Ovary (tissue), 9 donors: ENCODE measurements around the gene CDC20. TPM values are rescaled to one million over a fixed set of nuclear protein-coding genes. Genes with fewer than 3 reads are reported as not detected.

Experiments
- DNase-seq, 5 donors: peaks; one replicate each; pipeline ENCODE4 v3.0.0-alpha.2; 2019 to 2020
- H3K27ac ChIP-seq, 2 donors: fragments of 200-600 bp; one replicate each; pipeline versions ENCODE4 v1.5.1 to v1.8.0; 2019 to 2022
- H3K27me3 ChIP-seq: fragments of 200-600 bp; one replicate; pipeline ENCODE4 v1.8.0; 2022
- H3K36me3 ChIP-seq: fragments of 200-600 bp; sonication (generic); one replicate; pipeline ENCODE4 v1.5.1; 2019
- H3K4me1 ChIP-seq: one replicate; pipeline ENCODE4 v1.8.1; 2013; ENCODE audit warnings: mild to moderate bottlenecking, moderate library complexity; ENCODE audit not compliant: insufficient read depth
- H3K4me3 ChIP-seq: fragments of 200-600 bp; sonication (generic); one replicate; pipeline ENCODE4 v1.5.1; 2017
- H3K9me3 ChIP-seq, 2 donors: fragments of 200-600 bp in 1 of 2; sonication (generic) in 1 of 2; one replicate each; pipeline versions ENCODE4 v1.5.1 to v1.8.1; 2013 to 2019; ENCODE audit warnings: mild to moderate bottlenecking in 1 of 2, moderate library complexity in 1 of 2
- EP300 ChIP-seq: sonication (generic); formaldehyde crosslinking; IDR thresholded peaks from one replicate; pipeline ENCODE4 v1.6.1; 2017; ENCODE audit warnings: antibody characterized with exemption
- POLR2A ChIP-seq: fragments of 450-650 bp; IDR thresholded peaks from one replicate; pipeline ENCODE4 v1.6.1; 2017; ENCODE audit warnings: antibody characterized with exemption, mild to moderate bottlenecking, moderate library complexity
- WGBS, 3 donors: extraction: QIAGEN DNeasy Blood & Tissue Kit in 1 of 3; methylation state at CpG; one replicate each; pipeline versions ENCODE4 v1.1.5 to v1.1.7; 2013 to 2017; 5-methylcytosine and 5-hydroxymethylcytosine counted together
- intact Hi-C, 4 donors: fragments of 100-400 bp; cut with DNase I; formaldehyde crosslinking; loops; one replicate each; pipeline versions ENCODE4 v1.11.0 to v1.15.1; 2022 to 2023
- polyA plus RNA-seq, 2 donors: library from polyadenylated mRNA; stranded (reverse); fragments of 200-250 nt in 1 of 2; fragments of 350-450 nt in 1 of 2; fragmentation: Illumina TruSeq in 1 of 2; extraction: RNeasy Lipid Tissue Mini Kit (QIAGEN cat#74804) in 1 of 2; gene quantifications; one replicate each; pipeline ENCODE4 v1.2.3, GENCODE V29; 2013 to 2014
- total RNA-seq, 7 donors: library from RNA; depleted of rRNA in 2 of 7; stranded (reverse); fragments of >200 nt in 2 of 7; fragmentation: NEBNext Ultra II Directional in 3 of 7; extraction: Animal tissue kit (Norgen Biotek cat#: 25700) in 3 of 7; gene quantifications; one replicate each; pipeline versions ENCODE4 v1.1.0 to v1.2.4, GENCODE V29; 2016 to 2023
- TF ChIP-seq, protein P1 (sequence below), 3 donors: fragments of 450-650 bp in 2 of 3; fragments of 200-600 bp in 1 of 3; IDR thresholded peaks; one replicate each; pipeline versions ENCODE4 v1.5.1 to v1.8.0; 2016 to 2022; ENCODE audit warnings: antibody characterized with exemption in 3 of 3, mild to moderate bottlenecking in 1 of 3
- donor health status: DM: no; HTN: no; CAD: no; lungs with moderate emphysema.
- donor health status: DM: no; HTN: no; CAD: no.
- donor health status: Bipolar disorder and iron deficiency.
- donor health status: DM: yes; HTN: yes; CAD: no.
- donor health status: DM: no; HTN: no; CAD: no.
- donor health status: DM: yes; HTN: yes; CAD: no.

CDC20 gene
- total and polyA plus RNA-seq, 9 donors, result 0.50 to 2.9 (median 1.4) TPM; not detected in 1

DNA sequence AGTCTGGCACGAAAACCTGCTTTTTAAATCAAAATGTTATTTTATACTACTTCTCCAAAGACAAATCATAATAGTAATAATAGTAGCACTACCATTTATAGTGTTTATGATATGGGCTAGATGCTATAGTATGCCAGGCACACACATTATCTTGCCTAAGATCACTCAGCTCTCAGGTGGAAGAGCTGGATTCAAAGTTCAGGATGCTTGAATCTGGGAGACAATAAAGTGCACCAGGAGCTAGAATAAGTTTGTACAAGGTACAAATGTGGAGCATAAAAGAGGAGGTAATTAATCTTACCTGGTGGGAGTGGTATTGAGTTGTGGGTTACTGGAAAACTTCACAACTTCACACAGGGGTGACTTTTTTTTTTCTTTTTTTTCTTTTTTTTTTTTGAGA, 19.1 kb downstream of the CDC20 start:
- intact Hi-C loops, result no loop called here
- no peak for DNase-seq
- H3K4me3 ChIP-seq, result no peak overlapping the region
- no peak overlapping the region for H3K27ac ChIP-seq
- TF ChIP-seq POLR2A, result no peak
- TF ChIP-seq EP300, result no peak
- TF ChIP-seq, protein P1, sequence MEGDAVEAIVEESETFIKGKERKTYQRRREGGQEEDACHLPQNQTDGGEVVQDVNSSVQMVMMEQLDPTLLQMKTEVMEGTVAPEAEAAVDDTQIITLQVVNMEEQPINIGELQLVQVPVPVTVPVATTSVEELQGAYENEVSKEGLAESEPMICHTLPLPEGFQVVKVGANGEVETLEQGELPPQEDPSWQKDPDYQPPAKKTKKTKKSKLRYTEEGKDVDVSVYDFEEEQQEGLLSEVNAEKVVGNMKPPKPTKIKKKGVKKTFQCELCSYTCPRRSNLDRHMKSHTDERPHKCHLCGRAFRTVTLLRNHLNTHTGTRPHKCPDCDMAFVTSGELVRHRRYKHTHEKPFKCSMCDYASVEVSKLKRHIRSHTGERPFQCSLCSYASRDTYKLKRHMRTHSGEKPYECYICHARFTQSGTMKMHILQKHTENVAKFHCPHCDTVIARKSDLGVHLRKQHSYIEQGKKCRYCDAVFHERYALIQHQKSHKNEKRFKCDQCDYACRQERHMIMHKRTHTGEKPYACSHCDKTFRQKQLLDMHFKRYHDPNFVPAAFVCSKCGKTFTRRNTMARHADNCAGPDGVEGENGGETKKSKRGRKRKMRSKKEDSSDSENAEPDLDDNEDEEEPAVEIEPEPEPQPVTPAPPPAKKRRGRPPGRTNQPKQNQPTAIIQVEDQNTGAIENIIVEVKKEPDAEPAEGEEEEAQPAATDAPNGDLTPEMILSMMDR (IDR thresholded peaks at IDR 0.05), result no peak
- H3K36me3 ChIP-seq, result no peaks in the 10 kb centered on the region
- H3K4me1 ChIP-seq, result peaks cover 2% of the 10 kb centered on the region
- no peaks in the 10 kb centered on the region for H3K27me3 ChIP-seq
- no peaks in the 10 kb centered on the region for H3K9me3 ChIP-seq
- 92 to 95% (median 92%) methylated on average over 1 of the region's 1 CpG for whole genome bisulfite sequencing, 3 donors

DNA sequence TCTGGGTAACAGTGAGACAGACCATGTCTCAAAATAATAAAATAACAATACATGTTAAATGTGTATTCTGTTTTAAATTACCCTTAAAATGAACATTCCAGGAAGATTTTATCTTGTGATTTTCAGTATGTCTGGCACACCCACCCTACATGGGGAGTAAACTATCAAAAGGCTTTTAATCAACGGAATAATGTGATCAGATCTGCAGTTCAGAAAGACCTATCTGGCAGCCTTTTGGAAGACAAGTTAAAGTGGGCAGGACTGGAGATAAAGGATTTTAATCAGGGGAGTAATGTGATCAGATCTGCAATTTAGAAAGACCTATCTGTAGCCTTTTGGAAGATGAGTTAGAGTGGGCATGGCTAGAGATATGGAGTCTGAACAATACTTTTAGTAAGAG, 20.7 kb downstream of the CDC20 start:
- H3K27ac ChIP-seq, result no peak overlapping the region
- H3K4me3 ChIP-seq, result no peak overlapping the region
- H3K27me3 ChIP-seq, result no peaks in the 10 kb centered on the region
- DNase-seq, result no peak
- 85 to 95% (median 93%) methylated on average over 1 of the region's 1 CpG for WGBS, 3 donors
- peaks cover 2% of the 10 kb centered on the region for H3K4me1 ChIP-seq
- H3K36me3 ChIP-seq, result no peaks in the 10 kb centered on the region
- no peaks in the 10 kb centered on the region for H3K9me3 ChIP-seq
- TF ChIP-seq EP300 (no peak), POLR2A (no peak)
- TF ChIP-seq, protein P1 (IDR thresholded peaks at IDR 0.05), result no peak
- intact Hi-C loops, result no loop called here

DNA sequence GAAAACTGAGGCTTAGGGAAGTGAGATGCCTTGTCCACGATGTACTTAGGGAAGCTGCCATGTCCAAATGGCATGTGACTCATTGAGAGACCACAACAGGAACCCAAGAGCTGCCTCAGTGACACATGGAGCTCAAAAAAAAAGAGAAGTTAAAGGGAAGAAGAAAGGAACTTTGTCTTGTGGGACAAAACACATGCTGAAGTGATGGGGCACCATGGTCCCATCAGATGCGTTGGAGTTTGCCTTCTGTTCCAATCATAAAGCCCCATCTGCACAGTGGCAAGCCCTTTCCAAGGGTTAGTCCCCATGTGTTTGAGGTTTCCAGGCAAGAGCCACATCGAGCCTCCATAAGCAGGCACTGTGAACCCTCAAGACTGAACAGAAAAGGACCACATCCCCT, 22.8 kb downstream of the CDC20 start:
- peaks cover 2% of the 10 kb centered on the region for H3K4me1 ChIP-seq
- intact Hi-C loops, result no loop called here
- no peak overlapping the region for H3K27ac ChIP-seq
- no peak overlapping the region for H3K4me3 ChIP-seq
- H3K9me3 ChIP-seq, result no peaks in the 10 kb centered on the region
- TF ChIP-seq EP300 (no peak), POLR2A (no peak)
- TF ChIP-seq, protein P1 (IDR thresholded peaks at IDR 0.05), result no peak
- DNase-seq, result no peak
- no peaks in the 10 kb centered on the region for H3K36me3 ChIP-seq
- WGBS, 3 donors, result 73 to 80% (median 78%) methylated on average over 3 of the region's 3 CpGs
- no peaks in the 10 kb centered on the region for H3K27me3 ChIP-seq

DNA sequence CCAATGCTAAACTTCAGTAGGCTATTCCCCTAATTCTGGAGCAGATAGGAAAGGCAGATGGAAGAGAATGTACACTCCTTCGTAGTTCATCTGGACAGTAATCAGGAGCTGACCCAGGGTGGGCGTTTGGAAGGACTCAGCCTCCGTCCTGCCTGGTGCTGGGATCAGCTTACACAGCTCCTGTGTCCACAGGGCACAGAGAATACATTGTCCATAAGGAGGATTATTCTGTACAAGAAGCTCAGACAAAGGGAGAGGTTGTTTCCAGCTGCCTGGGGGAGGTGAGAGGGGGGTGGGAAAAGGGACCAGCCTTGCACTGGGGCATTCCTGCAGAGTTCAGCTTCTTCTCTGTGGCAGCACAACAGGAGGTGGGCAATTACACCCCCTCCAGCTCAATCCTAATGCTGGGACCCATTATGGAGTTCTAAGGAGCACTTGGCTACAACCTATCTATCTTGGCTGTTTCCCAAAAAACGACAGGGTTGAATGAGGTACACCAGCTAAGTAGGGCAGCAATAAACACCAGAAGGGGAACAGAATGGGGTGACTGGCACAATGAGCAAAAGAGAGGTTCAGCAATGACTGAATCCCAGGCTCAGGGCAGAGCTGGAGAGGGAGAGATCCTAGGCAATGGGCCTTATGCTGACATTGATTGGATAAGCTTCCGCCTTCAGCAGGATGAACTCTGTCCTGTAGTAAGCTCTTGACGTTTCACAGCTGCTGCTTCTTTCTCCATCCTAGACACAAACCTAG, 23.4 kb downstream of the CDC20 start:
- Histone ChIP-seq H3K27me3 (no peaks in the 10 kb centered on the region), H3K4me3 (no peak overlapping the region), H3K9me3 (no peaks in the 10 kb centered on the region), H3K27ac (no peak overlapping the region), H3K36me3 (no peaks in the 10 kb centered on the region), H3K4me1 (peaks cover 2% of the 10 kb centered on the region)
- intact Hi-C loops, result no loop called here
- no peak for DNase-seq
- TF ChIP-seq EP300 (no peak), POLR2A (no peak)
- WGBS, 3 donors, result 33 to 38% (median 34%) methylated on average over 6 of the region's 6 CpGs

DNA sequence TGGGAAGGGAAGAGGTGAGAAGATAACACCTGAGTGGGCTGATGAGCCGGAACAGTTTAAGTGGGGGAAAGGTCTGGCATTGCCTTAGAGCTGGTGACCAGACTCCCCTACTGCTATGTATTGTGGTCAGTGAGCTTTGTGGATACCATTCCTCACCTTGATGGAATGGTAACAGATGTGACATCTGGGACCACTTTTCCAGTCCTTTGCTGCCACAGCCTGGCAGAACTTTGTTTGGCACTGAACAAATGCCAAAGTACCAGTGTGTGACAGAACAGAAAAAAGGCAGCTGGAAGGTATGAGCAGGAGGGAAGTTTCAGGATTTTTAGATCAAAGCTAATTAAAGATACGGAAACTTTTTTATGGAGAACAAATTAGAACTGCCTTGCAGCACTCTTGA, 24.7 kb downstream of the CDC20 start:
- no peaks in the 10 kb centered on the region for H3K36me3 ChIP-seq
- H3K27me3 ChIP-seq, result no peaks in the 10 kb centered on the region
- H3K9me3 ChIP-seq, result no peaks in the 10 kb centered on the region
- DNase-seq, result no peak
- no peak overlapping the region for H3K27ac ChIP-seq
- TF ChIP-seq, protein P1 (IDR thresholded peaks at IDR 0.05), result no peak
- no peak for TF ChIP-seq POLR2A
- no peak for TF ChIP-seq EP300
- 86 to 92% (median 90%) methylated on average over 2 of the region's 2 CpGs for WGBS, 3 donors
- peaks cover 2% of the 10 kb centered on the region for H3K4me1 ChIP-seq
- H3K4me3 ChIP-seq, result no peak overlapping the region
- intact Hi-C loops, result no loop called here
